Calu3 (cell line): Measurements from ENCODE around the gene LIN9. TPM values are rescaled to one million over a fixed set of nuclear protein-coding genes. Genes with fewer than 3 reads are reported as not detected.

ENCODE experiments used
- BruUV-seq: library from RNA; stranded (reverse); fragments of 400-500 nt; replicated peaks from 2 replicates; lab custom pipeline; 2021; lab: Mats Ljungman, UMichigan
- CTCF ChIA-PET: fragments of 300-600 bp; sonication (Branson Sonifier 250); formaldehyde crosslinking; loops from one replicate; lab custom pipeline; 2022; ENCODE audit warnings: antibody characterized with exemption; lab: Charles Lee
- DNase-seq: peaks from one replicate; pipeline ENCODE4 v3.0.0; 2022
- H3K27ac Mint-ChIP-seq: one replicate; pipeline ENCODE4 v1.8.0; 2022; ENCODE audit warnings: mixed read lengths; ENCODE audit not compliant: unreplicated experiment
- H3K27me3 Mint-ChIP-seq: one replicate; pipeline ENCODE4 v1.8.0; 2022; ENCODE audit warnings: mixed read lengths; ENCODE audit not compliant: unreplicated experiment
- H3K36me3 Mint-ChIP-seq: one replicate; pipeline ENCODE4 v1.8.0; 2022; ENCODE audit warnings: mild to moderate bottlenecking, moderate library complexity, mixed read lengths; ENCODE audit not compliant: insufficient read depth, unreplicated experiment
- H3K4me1 Mint-ChIP-seq: one replicate; pipeline ENCODE4 v1.8.0; 2022; ENCODE audit warnings: mild to moderate bottlenecking, low read depth, mixed read lengths; ENCODE audit not compliant: unreplicated experiment
- H3K4me3 Mint-ChIP-seq: one replicate; pipeline ENCODE4 v1.8.0; 2022; ENCODE audit warnings: mild to moderate bottlenecking, low read depth, moderate library complexity, mixed read lengths; ENCODE audit not compliant: unreplicated experiment
- H3K9me3 Mint-ChIP-seq: one replicate; pipeline ENCODE4 v1.8.0; 2022; ENCODE audit warnings: low read depth, mixed read lengths; ENCODE audit not compliant: unreplicated experiment
- intact Hi-C: fragments of 100-400 bp; cut with micrococcal nuclease; formaldehyde crosslinking; loops from one replicate; pipeline ENCODE4 v1.10.0; 2022; ENCODE audit not compliant: unreplicated experiment
- total RNA-seq: library from RNA; stranded (reverse); gene quantifications from 2 replicates; pipeline ENCODE4 v1.2.3, GENCODE V29; 2022
- TF ChIP-seq, protein P1 (sequence below): fragments of 200-600 bp; IDR thresholded peaks from one replicate; pipeline ENCODE4 v1.8.0; 2022; ENCODE audit warnings: antibody characterized with exemption; ENCODE audit not compliant: unreplicated experiment

Gene LIN9
- total RNA-seq, 1 experiment from 2014 or later, result 14.3 TPM

- TF ChIP-seq, protein P1, sequence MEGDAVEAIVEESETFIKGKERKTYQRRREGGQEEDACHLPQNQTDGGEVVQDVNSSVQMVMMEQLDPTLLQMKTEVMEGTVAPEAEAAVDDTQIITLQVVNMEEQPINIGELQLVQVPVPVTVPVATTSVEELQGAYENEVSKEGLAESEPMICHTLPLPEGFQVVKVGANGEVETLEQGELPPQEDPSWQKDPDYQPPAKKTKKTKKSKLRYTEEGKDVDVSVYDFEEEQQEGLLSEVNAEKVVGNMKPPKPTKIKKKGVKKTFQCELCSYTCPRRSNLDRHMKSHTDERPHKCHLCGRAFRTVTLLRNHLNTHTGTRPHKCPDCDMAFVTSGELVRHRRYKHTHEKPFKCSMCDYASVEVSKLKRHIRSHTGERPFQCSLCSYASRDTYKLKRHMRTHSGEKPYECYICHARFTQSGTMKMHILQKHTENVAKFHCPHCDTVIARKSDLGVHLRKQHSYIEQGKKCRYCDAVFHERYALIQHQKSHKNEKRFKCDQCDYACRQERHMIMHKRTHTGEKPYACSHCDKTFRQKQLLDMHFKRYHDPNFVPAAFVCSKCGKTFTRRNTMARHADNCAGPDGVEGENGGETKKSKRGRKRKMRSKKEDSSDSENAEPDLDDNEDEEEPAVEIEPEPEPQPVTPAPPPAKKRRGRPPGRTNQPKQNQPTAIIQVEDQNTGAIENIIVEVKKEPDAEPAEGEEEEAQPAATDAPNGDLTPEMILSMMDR, result no peak
- Mint-ChIP-seq H3K4me3 (peak overlapping the region; percentile 84), H3K36me3 (peaks cover 16% of the 10 kb centered on the region), H3K4me1 (peaks cover 19% of the 10 kb centered on the region), H3K27me3 (no peaks in the 10 kb centered on the region), H3K9me3 (no peaks in the 10 kb centered on the region), H3K27ac (peak overlapping the region; percentile 31)
- CTCF ChIA-PET, result interaction anchor here (1.4 kb wide), 1 partner anchor 25 kb away, joined by 10 read pairs; no protein-coding TSS in a partner anchor
- DNase-seq, result peak; percentile 47
- intact Hi-C loops, result no loop called here
- BruUV-seq, result no TSS peak
These were observed 720 bp downstream of the LIN9 start for GRCh38 chr1:226308166-226308722.

GRCh38 chr1:226306425-226306824 is 2.5 kb downstream of the LIN9 start:
- H3K27me3 Mint-ChIP-seq, result no peaks in the 10 kb centered on the region
- BruUV-seq, result no TSS peak
- H3K27ac Mint-ChIP-seq, result no peak overlapping the region

DNA sequence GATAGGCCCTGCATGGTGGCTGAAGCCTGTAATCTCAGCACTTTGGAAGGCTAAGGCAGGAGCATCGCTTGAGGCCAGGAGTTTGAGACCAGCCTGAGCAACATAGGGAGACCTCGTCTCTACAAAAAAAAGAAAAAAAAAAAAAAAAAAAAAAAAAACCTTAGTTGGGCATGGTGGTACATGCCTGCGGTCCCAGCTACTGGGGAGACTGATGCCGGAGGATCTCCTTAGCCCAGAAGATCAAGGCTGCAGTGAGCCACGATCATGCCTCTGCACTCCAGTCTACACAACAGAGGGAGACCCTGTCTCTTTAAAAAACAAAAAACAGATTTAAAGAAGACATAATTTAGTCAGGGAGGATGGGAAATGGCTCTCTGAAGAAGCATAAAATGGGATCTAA is 3.8 kb downstream of the LIN9 start:
- Mint-ChIP-seq H3K27ac (no peak overlapping the region), H3K36me3 (peaks cover 16% of the 10 kb centered on the region), H3K27me3 (no peaks in the 10 kb centered on the region), H3K4me3 (no peak overlapping the region), H3K4me1 (peaks cover 7% of the 10 kb centered on the region), H3K9me3 (no peaks in the 10 kb centered on the region)
- intact Hi-C loops, result no loop called here
- no TSS peak for BruUV-seq
- CTCF ChIA-PET, result interaction anchor here (0.6 kb wide), 1 partner anchor 190 kb away, joined by 4 read pairs; no protein-coding TSS in a partner anchor
- TF ChIP-seq, protein P1, result no peak
- no peak for DNase-seq

More at GRCh38 chr1:226306425-226306824, 2.5 kb downstream of the LIN9 start:
- DNase-seq, result no peak
- TF ChIP-seq, protein P1, result no peak
- Mint-ChIP-seq H3K36me3 (peaks cover 16% of the 10 kb centered on the region), H3K4me3 (no peak overlapping the region), H3K9me3 (no peaks in the 10 kb centered on the region), H3K4me1 (peaks cover 19% of the 10 kb centered on the region)
- CTCF ChIA-PET, result no interaction called here
- intact Hi-C loops, result no loop called here

GRCh38 chr1:226304291-226304955 is 4.5 kb downstream of the LIN9 start:
- CTCF ChIA-PET, result interaction anchor here (0.6 kb wide), 1 partner anchor 191 kb away, joined by 4 read pairs; no protein-coding TSS in a partner anchor
- no peak for DNase-seq
- Mint-ChIP-seq H3K4me1 (no peaks in the 10 kb centered on the region), H3K9me3 (no peaks in the 10 kb centered on the region), H3K4me3 (no peak overlapping the region), H3K27me3 (no peaks in the 10 kb centered on the region), H3K27ac (no peak overlapping the region), H3K36me3 (peaks cover 13% of the 10 kb centered on the region)
- intact Hi-C loops, result no loop called here
- TF ChIP-seq, protein P1, result no peak
- BruUV-seq, result no TSS peak
